ENCODE results near the gene STARD3. TPM values are rescaled to one million over a fixed set of nuclear protein-coding genes. Genes with fewer than 3 reads are reported as not detected.

The STARD3 gene
- total and polyA plus RNA-seq, 9 of the 15 experiments (the other 6 are each of a cell fraction or from before 2014, with no cell fraction given), result 0.63 to 87.0 (median 46.0) TPM

- TF ChIP-seq ERF (CRISPR knock-in tag; IDR thresholded peaks at IDR 0.05) (no peak), FOXP4 (CRISPR knock-in tag; IDR thresholded peaks at IDR 0.05; ENCODE audit: borderline replicate concordance) (no peak), MGA (IDR thresholded peaks at IDR 0.05) (no peak), GTF3C2 (IDR thresholded peaks at IDR 0.05; ENCODE audit: borderline replicate concordance, extremely low read depth, insufficient read length) (no peak), JUN (IDR thresholded peaks at IDR 0.05; ENCODE audit: borderline replicate concordance, low read depth, low read length) (0 out of 2 replicates have a peak, but pooled peaks have one; percentile 36), JUN (CRISPR knock-in tag; IDR thresholded peaks at IDR 0.05; ENCODE audit: borderline replicate concordance) (no peak), FOXP1 (CRISPR knock-in tag; IDR thresholded peaks at IDR 0.05) (no peak), EP300 (IDR thresholded peaks at IDR 0.05; ENCODE audit: low read length) (no peak), CXXC5 (CRISPR knock-in tag; IDR thresholded peaks at IDR 0.05) (peak; percentile 62)
Measured at GRCh38 chr17:39687546-39688474, 50.9 kb downstream of the STARD3 start, which contains the start of gene PGAP3 (continued).
